AG10803 (cell line): Measurements from ENCODE around the gene RNU4-1.

ENCODE experiments used
- DNase-seq: peaks from one replicate; pipeline ENCODE4 v3.0.0; 2010; ENCODE audit warnings: low read depth
- H3K4me3 ChIP-seq: 2 replicates; pipeline ENCODE4 v1.5.1; 2011; ENCODE audit warnings: mild to moderate bottlenecking, low read length, control low read depth
- CTCF ChIP-seq: conservative IDR thresholded peaks from 2 replicates; pipeline ENCODE4 v1.5.1; 2011; ENCODE audit warnings: mild to moderate bottlenecking, low read length, control low read depth, inconsistent platforms

Gene RNU4-1

GRCh38 chr12:120290609-120291305 lies 2.3 kb downstream of the RNU4-1 start:
- no peak for TF ChIP-seq CTCF
- peak; percentile 18 for DNase-seq

GRCh38 chr12:120287491-120287890 lies 5.5 kb downstream of the RNU4-1 start:
- H3K4me3 ChIP-seq = no peak overlapping the region
- no peak for TF ChIP-seq CTCF
- no peak for DNase-seq

More at GRCh38 chr12:120290609-120291305, 2.3 kb downstream of the RNU4-1 start:
- H3K4me3 ChIP-seq = peak overlapping the region; percentile 43

- TF ChIP-seq CTCF = no peak
- DNase-seq = no peak
- H3K4me3 ChIP-seq = no peak overlapping the region
Measured at GRCh38 chr12:120286768-120287490, 6.1 kb downstream of the RNU4-1 start.

- no peak for TF ChIP-seq CTCF
- H3K4me3 ChIP-seq = no peak overlapping the region
- no peak for DNase-seq
Measured at GRCh38 chr12:120284381-120284780, 8.7 kb downstream of the RNU4-1 start.

GRCh38 chr12:120283318-120283717 lies 9.7 kb downstream of the RNU4-1 start:
- DNase-seq = no peak
- no peak overlapping the region for H3K4me3 ChIP-seq
- TF ChIP-seq CTCF = no peak

GRCh38 chr12:120278137-120279069 lies 14.6 kb downstream of the RNU4-1 start:
- no peak for DNase-seq
- H3K4me3 ChIP-seq = no peak overlapping the region
- TF ChIP-seq CTCF = no peak
